ENCODE results near the gene TRAM2. TPM values are rescaled to one million over a fixed set of nuclear protein-coding genes. Genes with fewer than 3 reads are reported as not detected.
A peak's percentile ranks its signal among the peaks of the same experiment; 100 is the strongest.

Gene TRAM2
- total and polyA plus RNA-seq, 2 of the 13 experiments (the other 11 are each of a cell fraction or from before 2014, with no cell fraction given), result 49.1 to 72.5 TPM

DNA sequence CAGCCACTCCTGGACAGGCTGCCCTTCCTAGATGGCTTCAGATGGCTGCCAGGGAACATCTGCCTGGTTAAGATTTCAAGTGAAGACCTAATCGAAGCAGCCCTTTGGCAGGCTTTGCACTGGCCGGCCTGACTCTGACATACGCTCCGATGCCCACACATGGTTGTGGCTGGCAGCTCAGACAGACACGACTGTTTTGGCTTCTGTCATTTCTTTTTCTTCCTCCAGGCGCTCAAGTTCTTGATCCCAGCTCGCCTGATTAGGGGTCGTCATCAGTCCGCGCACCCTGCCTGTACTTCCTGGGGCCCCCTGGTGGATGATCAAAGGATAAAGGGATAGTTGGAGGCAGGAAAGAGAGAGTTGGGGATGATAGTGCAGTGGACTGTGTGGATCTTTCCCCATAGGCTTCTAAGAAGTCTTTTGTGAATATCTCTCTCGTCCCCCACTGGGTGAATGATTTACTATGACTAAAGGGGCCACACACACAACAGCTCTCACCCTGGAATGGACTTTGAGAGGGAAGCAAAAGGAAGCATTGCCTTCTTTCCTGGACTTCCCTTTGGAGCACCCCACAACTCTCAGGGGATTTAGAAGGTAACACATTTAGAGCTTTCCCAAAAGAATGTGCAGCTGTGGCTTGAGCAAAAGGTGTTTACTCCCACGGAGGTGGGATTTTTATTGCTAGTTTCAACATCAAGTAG lies 21.4 kb upstream of the TRAM2 start (continued):
- TF ChIP-seq, protein P1, sequence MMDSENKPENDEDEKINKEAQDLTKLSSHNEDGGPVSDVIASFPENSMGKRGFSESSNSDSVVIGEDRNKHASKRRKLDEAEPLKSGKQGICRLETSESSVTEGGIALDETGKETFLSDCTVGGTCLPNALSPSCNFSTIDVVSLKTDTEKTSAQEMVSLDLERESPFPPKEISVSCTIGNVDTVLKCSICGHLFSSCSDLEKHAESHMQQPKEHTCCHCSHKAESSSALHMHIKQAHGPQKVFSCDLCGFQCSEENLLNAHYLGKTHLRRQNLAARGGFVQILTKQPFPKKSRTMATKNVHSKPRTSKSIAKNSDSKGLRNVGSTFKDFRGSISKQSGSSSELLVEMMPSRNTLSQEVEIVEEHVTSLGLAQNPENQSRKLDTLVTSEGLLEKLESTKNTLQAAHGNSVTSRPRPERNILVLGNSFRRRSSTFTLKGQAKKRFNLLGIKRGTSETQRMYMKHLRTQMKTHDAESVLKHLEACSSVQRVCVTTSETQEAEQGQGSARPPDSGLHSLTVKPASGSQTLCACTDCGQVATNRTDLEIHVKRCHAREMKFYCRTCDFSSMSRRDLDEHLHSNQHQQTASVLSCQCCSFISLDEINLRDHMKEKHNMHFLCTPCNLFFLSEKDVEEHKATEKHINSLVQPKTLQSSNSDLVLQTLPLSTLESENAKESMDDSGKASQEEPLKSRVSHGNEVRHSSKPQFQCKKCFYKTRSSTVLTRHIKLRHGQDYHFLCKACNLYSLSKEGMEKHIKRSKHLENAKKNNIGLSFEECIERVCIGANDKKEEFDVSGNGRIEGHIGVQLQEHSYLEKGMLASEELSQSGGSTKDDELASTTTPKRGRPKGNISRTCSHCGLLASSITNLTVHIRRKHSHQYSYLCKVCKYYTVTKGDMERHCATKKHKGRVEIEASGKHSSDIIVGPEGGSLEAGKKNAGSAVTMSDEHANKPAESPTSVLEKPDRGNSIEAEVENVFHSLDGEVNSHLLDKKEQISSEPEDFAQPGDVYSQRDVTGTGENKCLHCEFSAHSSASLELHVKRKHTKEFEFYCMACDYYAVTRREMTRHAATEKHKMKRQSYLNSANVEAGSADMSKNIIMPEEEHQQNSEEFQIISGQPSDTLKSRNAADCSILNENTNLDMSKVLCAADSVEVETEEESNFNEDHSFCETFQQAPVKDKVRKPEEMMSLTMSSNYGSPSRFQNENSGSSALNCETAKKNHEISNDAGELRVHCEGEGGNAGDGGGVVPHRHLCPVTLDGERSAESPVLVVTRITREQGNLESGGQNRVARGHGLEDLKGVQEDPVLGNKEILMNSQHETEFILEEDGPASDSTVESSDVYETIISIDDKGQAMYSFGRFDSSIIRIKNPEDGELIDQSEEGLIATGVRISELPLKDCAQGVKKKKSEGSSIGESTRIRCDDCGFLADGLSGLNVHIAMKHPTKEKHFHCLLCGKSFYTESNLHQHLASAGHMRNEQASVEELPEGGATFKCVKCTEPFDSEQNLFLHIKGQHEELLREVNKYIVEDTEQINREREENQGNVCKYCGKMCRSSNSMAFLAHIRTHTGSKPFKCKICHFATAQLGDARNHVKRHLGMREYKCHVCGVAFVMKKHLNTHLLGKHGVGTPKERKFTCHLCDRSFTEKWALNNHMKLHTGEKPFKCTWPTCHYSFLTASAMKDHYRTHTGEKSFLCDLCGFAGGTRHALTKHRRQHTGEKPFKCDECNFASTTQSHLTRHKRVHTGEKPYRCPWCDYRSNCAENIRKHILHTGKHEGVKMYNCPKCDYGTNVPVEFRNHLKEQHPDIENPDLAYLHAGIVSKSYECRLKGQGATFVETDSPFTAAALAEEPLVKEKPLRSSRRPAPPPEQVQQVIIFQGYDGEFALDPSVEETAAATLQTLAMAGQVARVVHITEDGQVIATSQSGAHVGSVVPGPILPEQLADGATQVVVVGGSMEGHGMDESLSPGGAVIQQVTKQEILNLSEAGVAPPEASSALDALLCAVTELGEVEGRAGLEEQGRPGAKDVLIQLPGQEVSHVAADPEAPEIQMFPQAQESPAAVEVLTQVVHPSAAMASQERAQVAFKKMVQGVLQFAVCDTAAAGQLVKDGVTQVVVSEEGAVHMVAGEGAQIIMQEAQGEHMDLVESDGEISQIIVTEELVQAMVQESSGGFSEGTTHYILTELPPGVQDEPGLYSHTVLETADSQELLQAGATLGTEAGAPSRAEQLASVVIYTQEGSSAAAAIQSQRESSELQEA (CRISPR knock-in tag; IDR thresholded peaks at IDR 0.05; ENCODE audit: not compliant biosample characterization), result peak; percentile 76
- TF ChIP-seq ZNF781 (CRISPR knock-in tag; IDR thresholded peaks at IDR 0.05; ENCODE audit: borderline replicate concordance, not compliant biosample characterization) (peak; percentile 46), ZNF567 (CRISPR knock-in tag; IDR thresholded peaks at IDR 0.05; ENCODE audit: borderline replicate concordance) (peak; percentile 87), GTF3A (CRISPR knock-in tag; conservative IDR thresholded peaks at IDR 0.05) (peak; percentile 77; the same call in 1 of the 2 replicates), JUNB (CRISPR knock-in tag; IDR thresholded peaks at IDR 0.05; ENCODE audit: borderline replicate concordance) (no peak; the same call in 1 of the 2 replicates), SETDB1 (CRISPR knock-in tag; IDR thresholded peaks at IDR 0.05; ENCODE audit: borderline replicate concordance) (no peak), NFE2L2 (IDR thresholded peaks at IDR 0.05; ENCODE audit: low read length) (no peak), ZNF775 (CRISPR knock-in tag; IDR thresholded peaks at IDR 0.05; ENCODE audit: borderline replicate concordance) (peak; percentile 75; the same call in 1 of the 2 replicates)
- TF ChIP-seq, protein P2, sequence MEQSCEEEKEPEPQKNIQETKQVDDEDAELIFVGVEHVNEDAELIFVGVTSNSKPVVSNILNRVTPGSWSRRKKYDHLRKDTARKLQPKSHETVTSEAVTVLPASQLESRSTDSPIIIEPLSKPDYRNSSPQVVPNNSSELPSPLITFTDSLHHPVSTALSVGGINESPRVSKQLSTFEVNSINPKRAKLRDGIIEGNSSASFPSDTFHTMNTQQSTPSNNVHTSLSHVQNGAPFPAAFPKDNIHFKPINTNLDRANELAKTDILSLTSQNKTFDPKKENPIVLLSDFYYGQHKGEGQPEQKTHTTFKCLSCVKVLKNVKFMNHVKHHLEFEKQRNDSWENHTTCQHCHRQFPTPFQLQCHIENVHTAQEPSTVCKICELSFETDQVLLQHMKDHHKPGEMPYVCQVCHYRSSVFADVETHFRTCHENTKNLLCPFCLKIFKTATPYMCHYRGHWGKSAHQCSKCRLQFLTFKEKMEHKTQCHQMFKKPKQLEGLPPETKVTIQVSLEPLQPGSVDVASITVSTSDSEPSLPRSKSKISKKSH (CRISPR knock-in tag; IDR thresholded peaks at IDR 0.05; ENCODE audit: borderline replicate concordance), result 0 out of 2 replicates have a peak, but pooled peaks have one; percentile 34
- TF ChIP-seq, protein P3, sequence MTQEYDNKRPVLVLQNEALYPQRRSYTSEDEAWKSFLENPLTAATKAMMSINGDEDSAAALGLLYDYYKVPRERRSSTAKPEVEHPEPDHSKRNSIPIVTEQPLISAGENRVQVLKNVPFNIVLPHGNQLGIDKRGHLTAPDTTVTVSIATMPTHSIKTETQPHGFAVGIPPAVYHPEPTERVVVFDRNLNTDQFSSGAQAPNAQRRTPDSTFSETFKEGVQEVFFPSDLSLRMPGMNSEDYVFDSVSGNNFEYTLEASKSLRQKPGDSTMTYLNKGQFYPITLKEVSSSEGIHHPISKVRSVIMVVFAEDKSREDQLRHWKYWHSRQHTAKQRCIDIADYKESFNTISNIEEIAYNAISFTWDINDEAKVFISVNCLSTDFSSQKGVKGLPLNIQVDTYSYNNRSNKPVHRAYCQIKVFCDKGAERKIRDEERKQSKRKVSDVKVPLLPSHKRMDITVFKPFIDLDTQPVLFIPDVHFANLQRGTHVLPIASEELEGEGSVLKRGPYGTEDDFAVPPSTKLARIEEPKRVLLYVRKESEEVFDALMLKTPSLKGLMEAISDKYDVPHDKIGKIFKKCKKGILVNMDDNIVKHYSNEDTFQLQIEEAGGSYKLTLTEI (CRISPR knock-in tag; conservative IDR thresholded peaks at IDR 0.05), result no peak

Data from HepG2 (cell line).